ENCODE measurements around the gene ELMO1.

The ELMO1 gene

GRCh38 chr7:37342176-37342687, 106.4 kb downstream of the ELMO1 start:
- DNase-seq, result no peak

- no peak for DNase-seq
These were observed 107.5 kb downstream of the ELMO1 start for GRCh38 chr7:37341033-37341630.

- DNase-seq, result no peak
These were observed 109.7 kb downstream of the ELMO1 start for GRCh38 chr7:37338966-37339365.

- no peak for DNase-seq
These were observed 111.1 kb downstream of the ELMO1 start for GRCh38 chr7:37337522-37337921.

- peak; percentile 72 for DNase-seq
These were observed 112.4 kb downstream of the ELMO1 start for GRCh38 chr7:37336259-37336658.

- DNase-seq, result no peak
These were observed 115.6 kb downstream of the ELMO1 start for GRCh38 chr7:37333075-37333474.

- no peak for DNase-seq
These were observed 116.2 kb downstream of the ELMO1 start for GRCh38 chr7:37332243-37333016.

- no peak for DNase-seq
These were observed 117.9 kb downstream of the ELMO1 start for GRCh38 chr7:37330775-37331174.

- DNase-seq, result no peak
These were observed 118.7 kb downstream of the ELMO1 start for GRCh38 chr7:37329940-37330339.

GRCh38 chr7:37327288-37327687, 121.4 kb downstream of the ELMO1 start:
- DNase-seq, result no peak

GRCh38 chr7:37323966-37324365, 124.7 kb downstream of the ELMO1 start:
- no peak for DNase-seq

- DNase-seq, result no peak
These were observed 125.8 kb downstream of the ELMO1 start for GRCh38 chr7:37322831-37323230.

GRCh38 chr7:37320848-37321468, 127.7 kb downstream of the ELMO1 start:
- DNase-seq, result no peak

- DNase-seq, result no peak
These were observed 128.4 kb downstream of the ELMO1 start for GRCh38 chr7:37320140-37320847.

- DNase-seq, result no peak
These were observed 130.1 kb downstream of the ELMO1 start for GRCh38 chr7:37318541-37318940.

GRCh38 chr7:37315772-37316715, 132.6 kb downstream of the ELMO1 start:
- no peak for DNase-seq

- DNase-seq, result no peak
These were observed 136.1 kb downstream of the ELMO1 start for GRCh38 chr7:37312608-37313007.

- peak; percentile 80 for DNase-seq
These were observed 137.3 kb downstream of the ELMO1 start for GRCh38 chr7:37311355-37311754.

- DNase-seq, result no peak
These were observed 138.2 kb downstream of the ELMO1 start for GRCh38 chr7:37310327-37311080.

- no peak for DNase-seq
These were observed 139.2 kb downstream of the ELMO1 start for GRCh38 chr7:37309493-37309892.

GRCh38 chr7:37304921-37305320, 143.7 kb downstream of the ELMO1 start:
- no peak for DNase-seq

Data from activated effector memory CD4-positive, alpha-beta T cell treated with anti-CD3 and anti-CD28 coated beads, Interleukin-2, amount 50 U/mL, for 16 hours (primary cell).